Measurements from ENCODE around the gene ANK2. TPM values are rescaled to one million over a fixed set of nuclear protein-coding genes. Genes with fewer than 3 reads are reported as not detected.
A peak's percentile ranks its signal among the peaks of the same experiment; 100 is the strongest.

Gene ANK2
- total RNA-seq, 2 donors from 2014 or later: 0.87 to 1.1 TPM

DNA sequence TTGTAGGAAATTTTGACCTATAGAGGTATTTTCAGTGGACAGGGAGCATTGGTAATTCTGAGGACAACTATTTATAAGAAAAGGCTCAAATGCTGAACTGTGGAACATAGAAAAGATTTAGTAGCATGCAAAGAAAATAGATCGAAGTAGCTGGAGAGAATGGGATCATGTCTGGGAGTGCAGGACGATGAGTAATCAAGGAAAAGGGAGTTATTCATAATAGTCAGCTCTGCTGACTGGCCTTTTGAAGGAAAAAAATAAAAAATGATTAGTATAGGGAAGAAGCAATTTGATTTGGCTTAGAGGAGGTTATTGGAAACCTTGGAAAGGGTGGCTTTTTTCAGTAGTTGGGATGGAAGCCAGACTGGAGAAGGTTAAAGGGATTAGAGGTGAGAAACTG, 22.9 kb upstream of the ANK2 start:
- no peak for ATAC-seq (replicated peaks)
- Mint-ChIP-seq H3K36me3 (ENCODE audit: low read depth) (no peaks in the 10 kb centered on the region), H3K27me3 (no peaks in the 10 kb centered on the region), H3K9me3 (no peaks in the 10 kb centered on the region), H3K4me3 (no peak overlapping the region), H3K4me1 (no peaks in the 10 kb centered on the region), H3K27ac (no peak overlapping the region)

DNA sequence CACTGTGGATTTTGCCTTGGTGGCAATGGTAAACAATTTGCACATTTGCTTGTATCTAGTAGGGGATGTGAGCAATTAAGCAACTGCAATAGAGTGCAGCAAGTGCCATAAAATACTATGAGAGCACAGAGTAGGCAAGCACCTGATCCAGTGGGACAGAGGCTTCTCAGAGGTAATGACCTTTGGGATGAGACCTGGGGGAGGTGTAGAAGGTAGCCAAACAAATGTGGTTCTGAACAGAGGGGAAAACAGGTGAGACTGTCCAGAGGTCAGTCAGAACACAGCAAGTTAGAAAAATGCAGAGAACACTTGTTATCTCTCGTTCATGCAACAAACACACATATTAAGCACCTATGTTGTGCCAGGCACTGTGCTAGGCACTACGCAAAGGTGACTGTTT, 21.4 kb upstream of the ANK2 start:
- H3K36me3 Mint-ChIP-seq (ENCODE audit: low read depth): no peaks in the 10 kb centered on the region
- ATAC-seq (replicated peaks): no peak
- no peak overlapping the region for H3K4me3 Mint-ChIP-seq
- no peak overlapping the region for H3K27ac Mint-ChIP-seq
- no peaks in the 10 kb centered on the region for H3K4me1 Mint-ChIP-seq
- H3K9me3 Mint-ChIP-seq: no peaks in the 10 kb centered on the region
- H3K27me3 Mint-ChIP-seq: peaks cover 2% of the 10 kb centered on the region

GRCh38 chr4:113031212-113031611, 18.2 kb upstream of the ANK2 start:
- Mint-ChIP-seq H3K27ac (no peak overlapping the region), H3K9me3 (no peaks in the 10 kb centered on the region), H3K36me3 (ENCODE audit: low read depth) (no peaks in the 10 kb centered on the region), H3K4me3 (no peak overlapping the region), H3K27me3 (peaks cover 10% of the 10 kb centered on the region), H3K4me1 (no peaks in the 10 kb centered on the region)
- no peak for ATAC-seq (replicated peaks)

DNA sequence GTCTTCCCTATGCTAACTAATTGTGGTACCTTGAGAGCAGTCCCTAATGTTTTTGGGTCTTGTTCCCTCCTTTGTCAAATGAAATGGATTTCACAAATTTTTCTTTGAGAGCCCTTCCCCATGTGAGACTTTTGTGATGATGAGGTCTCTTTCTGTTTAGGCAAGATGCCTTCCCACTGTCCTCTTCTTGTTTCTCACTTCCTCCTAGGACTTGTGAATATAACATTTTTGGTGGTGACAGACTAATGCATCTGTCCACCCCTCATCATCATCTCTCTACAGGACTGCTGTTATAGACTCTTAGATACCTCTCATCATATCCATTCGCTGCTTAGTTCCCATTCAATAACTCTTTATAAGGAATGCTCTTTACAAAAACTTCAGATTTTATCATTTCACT, 8.7 kb upstream of the ANK2 start:
- no peaks in the 10 kb centered on the region for H3K36me3 Mint-ChIP-seq (ENCODE audit: low read depth)
- H3K9me3 Mint-ChIP-seq: peaks cover 4% of the 10 kb centered on the region
- no peak overlapping the region for H3K27ac Mint-ChIP-seq
- no peak for ATAC-seq (replicated peaks)
- no peaks in the 10 kb centered on the region for H3K4me1 Mint-ChIP-seq
- no peak overlapping the region for H3K4me3 Mint-ChIP-seq
- no peaks in the 10 kb centered on the region for H3K27me3 Mint-ChIP-seq

DNA sequence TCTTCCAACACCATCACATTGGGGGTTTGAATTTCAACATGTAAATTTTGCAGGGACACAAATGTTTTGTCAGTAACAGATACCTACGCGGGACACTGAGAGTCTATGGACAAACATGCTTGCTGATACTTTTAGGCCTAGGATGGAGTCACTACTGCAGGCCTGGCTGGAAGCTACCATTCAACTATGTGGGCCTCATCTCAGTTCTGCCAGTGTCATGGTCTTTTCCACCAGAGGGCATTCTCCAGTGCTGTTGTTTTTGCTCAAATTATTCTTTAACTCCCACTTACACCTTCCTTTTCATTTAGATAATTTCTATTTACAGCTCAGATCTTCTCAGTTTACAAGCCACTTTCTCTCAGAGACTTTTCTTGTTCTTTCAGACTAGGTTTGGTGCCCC, 7.0 kb upstream of the ANK2 start:
- ATAC-seq (replicated peaks): no peak
- Mint-ChIP-seq H3K27me3 (peaks cover 5% of the 10 kb centered on the region), H3K4me3 (no peak overlapping the region), H3K36me3 (ENCODE audit: low read depth) (no peaks in the 10 kb centered on the region), H3K27ac (no peak overlapping the region), H3K9me3 (peaks cover 4% of the 10 kb centered on the region), H3K4me1 (no peaks in the 10 kb centered on the region)

GRCh38 chr4:113043591-113043990, 5.9 kb upstream of the ANK2 start:
- Mint-ChIP-seq H3K4me1 (no peaks in the 10 kb centered on the region), H3K9me3 (peaks cover 4% of the 10 kb centered on the region), H3K36me3 (ENCODE audit: low read depth) (no peaks in the 10 kb centered on the region), H3K27me3 (peaks cover 7% of the 10 kb centered on the region), H3K27ac (no peak overlapping the region), H3K4me3 (no peak overlapping the region)
- no peak for ATAC-seq (replicated peaks)

- Mint-ChIP-seq H3K9me3 (no peaks in the 10 kb centered on the region), H3K27ac (no peak overlapping the region), H3K4me1 (no peaks in the 10 kb centered on the region), H3K36me3 (ENCODE audit: low read depth) (no peaks in the 10 kb centered on the region), H3K27me3 (peaks cover 15% of the 10 kb centered on the region), H3K4me3 (no peak overlapping the region)
- ATAC-seq (replicated peaks): no peak
Measured at GRCh38 chr4:113050371-113050755, 910 bp downstream of the ANK2 start.

DNA sequence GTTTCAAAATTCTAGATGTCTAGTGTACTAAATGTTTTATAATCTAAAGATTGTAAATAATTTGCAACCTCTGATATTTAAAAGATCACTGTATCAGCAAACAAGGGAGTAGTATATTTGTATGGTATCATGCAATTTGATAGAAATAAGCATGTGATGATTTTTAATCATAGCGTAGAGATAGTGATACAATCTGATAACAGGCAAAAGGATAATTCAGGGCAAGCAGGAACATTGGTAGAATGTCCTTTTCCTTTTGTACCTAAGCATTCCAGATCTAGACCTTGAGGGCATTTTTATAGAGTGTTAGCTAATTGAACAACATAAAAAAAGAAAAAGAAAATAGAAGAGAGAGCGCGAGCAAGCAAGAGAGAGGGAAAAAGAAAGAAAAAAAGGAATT, 1.4 kb downstream of the ANK2 start:
- peaks cover 15% of the 10 kb centered on the region for H3K27me3 Mint-ChIP-seq
- H3K27ac Mint-ChIP-seq: no peak overlapping the region
- no peak overlapping the region for H3K4me3 Mint-ChIP-seq
- no peaks in the 10 kb centered on the region for H3K9me3 Mint-ChIP-seq
- ATAC-seq (replicated peaks): no peak
- H3K36me3 Mint-ChIP-seq (ENCODE audit: low read depth): no peaks in the 10 kb centered on the region
- no peaks in the 10 kb centered on the region for H3K4me1 Mint-ChIP-seq

DNA sequence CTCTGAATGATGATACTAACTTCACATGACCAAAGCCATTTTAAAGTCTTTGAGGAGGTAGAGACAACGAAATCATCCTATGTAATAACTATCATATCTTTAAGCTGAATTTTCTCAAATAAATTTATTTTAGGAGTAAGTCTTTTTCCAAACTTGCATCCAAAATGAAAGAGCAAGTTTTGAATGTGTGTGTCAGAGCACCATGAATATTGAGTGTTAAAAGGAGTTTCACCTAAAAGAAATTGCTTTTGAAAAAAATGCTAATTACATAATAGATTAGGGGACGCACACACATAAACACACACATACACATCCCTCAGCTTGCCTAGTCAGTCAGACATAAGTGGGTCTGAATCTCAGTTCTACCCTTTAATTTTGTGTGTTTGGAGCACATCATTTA, 1.9 kb downstream of the ANK2 start:
- H3K9me3 Mint-ChIP-seq: no peaks in the 10 kb centered on the region

GRCh38 chr4:113052379-113052951, 3.0 kb downstream of the ANK2 start:
- H3K4me1 Mint-ChIP-seq: no peaks in the 10 kb centered on the region
- peak; percentile 81 for ATAC-seq (replicated peaks)
- H3K9me3 Mint-ChIP-seq: no peaks in the 10 kb centered on the region
- H3K27me3 Mint-ChIP-seq: peaks cover 10% of the 10 kb centered on the region
- no peak overlapping the region for H3K27ac Mint-ChIP-seq
- H3K36me3 Mint-ChIP-seq (ENCODE audit: low read depth): no peaks in the 10 kb centered on the region
- H3K4me3 Mint-ChIP-seq: no peak overlapping the region

More for the DNA sequence above, 1.9 kb downstream of the ANK2 start:
- no peak overlapping the region for H3K27ac Mint-ChIP-seq
- H3K4me1 Mint-ChIP-seq: no peaks in the 10 kb centered on the region
- no peaks in the 10 kb centered on the region for H3K36me3 Mint-ChIP-seq (ENCODE audit: low read depth)
- no peak overlapping the region for H3K4me3 Mint-ChIP-seq
- peaks cover 15% of the 10 kb centered on the region for H3K27me3 Mint-ChIP-seq
- ATAC-seq (replicated peaks): no peak

DNA sequence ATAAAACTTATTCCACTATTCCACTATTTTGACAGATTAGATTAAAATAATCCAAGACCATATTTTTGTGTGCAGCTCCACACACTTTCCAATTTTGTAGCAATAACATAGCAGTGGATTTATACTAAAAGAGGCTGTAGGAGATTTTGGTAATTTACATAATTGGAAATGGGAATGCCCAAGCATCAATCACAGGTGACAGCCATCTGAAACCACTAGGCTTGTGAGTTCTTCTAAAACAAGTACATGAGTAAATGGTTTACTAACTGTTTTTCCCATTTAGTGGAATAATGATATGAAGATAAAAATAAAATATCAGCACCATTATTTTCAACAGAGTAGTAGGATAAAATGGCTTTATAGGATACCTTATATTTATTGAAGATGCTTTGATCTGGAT, 4.4 kb downstream of the ANK2 start:
- no peak overlapping the region for H3K4me3 Mint-ChIP-seq
- no peaks in the 10 kb centered on the region for H3K36me3 Mint-ChIP-seq (ENCODE audit: low read depth)
- H3K4me1 Mint-ChIP-seq: no peaks in the 10 kb centered on the region
- no peak overlapping the region for H3K27ac Mint-ChIP-seq
- H3K9me3 Mint-ChIP-seq: no peaks in the 10 kb centered on the region
- no peak for ATAC-seq (replicated peaks)
- peaks cover 8% of the 10 kb centered on the region for H3K27me3 Mint-ChIP-seq

- Mint-ChIP-seq H3K36me3 (ENCODE audit: low read depth) (no peaks in the 10 kb centered on the region), H3K9me3 (no peaks in the 10 kb centered on the region), H3K4me1 (no peaks in the 10 kb centered on the region), H3K27me3 (peaks cover 3% of the 10 kb centered on the region), H3K27ac (no peak overlapping the region), H3K4me3 (no peak overlapping the region)
- no peak for ATAC-seq (replicated peaks)
Measured at GRCh38 chr4:113056318-113056717, 6.9 kb downstream of the ANK2 start.

- Mint-ChIP-seq H3K4me1 (no peaks in the 10 kb centered on the region), H3K36me3 (ENCODE audit: low read depth) (no peaks in the 10 kb centered on the region), H3K27ac (no peak overlapping the region), H3K4me3 (no peak overlapping the region), H3K27me3 (peaks cover 3% of the 10 kb centered on the region), H3K9me3 (no peaks in the 10 kb centered on the region)
- ATAC-seq (replicated peaks): no peak
Measured at GRCh38 chr4:113057891-113058290, 8.4 kb downstream of the ANK2 start.

GRCh38 chr4:113059449-113060182, 10.2 kb downstream of the ANK2 start:
- Mint-ChIP-seq H3K36me3 (ENCODE audit: low read depth) (no peaks in the 10 kb centered on the region), H3K27me3 (peaks cover 5% of the 10 kb centered on the region), H3K4me3 (no peak overlapping the region), H3K27ac (no peak overlapping the region), H3K4me1 (no peaks in the 10 kb centered on the region), H3K9me3 (no peaks in the 10 kb centered on the region)
- ATAC-seq (replicated peaks): no peak

DNA sequence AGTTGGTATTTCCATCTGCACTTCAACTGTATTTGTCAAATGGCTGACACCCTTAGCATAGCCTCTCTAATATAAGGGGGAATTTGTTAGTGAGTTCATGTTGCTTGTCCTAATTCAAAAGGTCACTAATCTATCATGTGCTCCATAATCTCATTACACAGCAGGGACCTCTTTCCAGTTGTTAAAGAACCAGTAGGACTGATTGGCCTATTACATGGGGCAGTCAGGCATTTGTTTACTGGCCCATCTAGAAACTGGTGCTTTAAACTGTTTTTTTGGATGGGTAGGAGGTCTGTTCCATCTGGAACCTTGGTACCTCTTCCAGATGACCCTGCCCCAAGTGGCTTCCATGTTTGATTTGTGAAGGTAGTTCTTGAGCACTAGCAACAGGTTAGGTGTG, 11.4 kb downstream of the ANK2 start:
- no peak for ATAC-seq (replicated peaks)
- H3K4me1 Mint-ChIP-seq: no peaks in the 10 kb centered on the region
- no peak overlapping the region for H3K27ac Mint-ChIP-seq
- no peaks in the 10 kb centered on the region for H3K36me3 Mint-ChIP-seq (ENCODE audit: low read depth)
- H3K4me3 Mint-ChIP-seq: no peak overlapping the region
- H3K9me3 Mint-ChIP-seq: no peaks in the 10 kb centered on the region
- peaks cover 5% of the 10 kb centered on the region for H3K27me3 Mint-ChIP-seq

Data from activated T-helper 17 cell treated with anti-CD3 and anti-CD28 coated beads, Interleukin-2, amount 50 U/mL, for 72 hours (primary cell).